Fibroblast of lung (primary cell): Measurements from ENCODE around the gene SDK1.

Experiments used
- EZH2 ChIP-seq: IDR thresholded peaks from 2 replicates; pipeline ENCODE4 v1.5.1; 2012; ENCODE audit warnings: low read length, control low read depth, mild to moderate bottlenecking; ENCODE audit errors: missing control alignments
- TF ChIP-seq, protein P1 (sequence below), 2 donors: IDR thresholded peaks in 1 of 2; conservative IDR thresholded peaks in 1 of 2; 1 replicate in 1 of 2; 2 replicates in 1 of 2; pipeline ENCODE4 v1.5.1; 2011 to 2012; ENCODE audit warnings: low read length in 2 of 2, control low read depth in 1 of 2, inconsistent platforms in 1 of 2, low read depth in 1 of 2, mild to moderate bottlenecking in 1 of 2

DNA sequence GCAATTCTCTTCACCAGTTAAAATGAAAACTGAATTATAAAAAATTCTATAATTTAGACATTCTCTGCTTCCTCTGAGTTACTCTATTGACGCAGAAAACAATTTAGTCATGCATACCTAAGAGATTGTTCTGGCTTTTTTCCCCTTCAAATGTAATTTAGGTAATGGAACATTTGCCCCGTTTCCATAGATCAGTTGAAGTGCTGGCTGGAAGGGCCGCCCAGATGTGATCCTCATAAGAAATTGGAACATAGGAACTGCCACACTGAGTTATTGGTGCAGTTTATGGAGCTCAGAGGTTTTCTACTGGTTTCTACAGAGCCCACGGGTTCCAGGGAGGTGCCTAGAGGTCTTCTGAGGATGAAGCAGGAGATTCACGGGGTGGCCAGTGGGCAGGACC, 581.7 kb downstream of the SDK1 start:
- TF ChIP-seq, protein P1, sequence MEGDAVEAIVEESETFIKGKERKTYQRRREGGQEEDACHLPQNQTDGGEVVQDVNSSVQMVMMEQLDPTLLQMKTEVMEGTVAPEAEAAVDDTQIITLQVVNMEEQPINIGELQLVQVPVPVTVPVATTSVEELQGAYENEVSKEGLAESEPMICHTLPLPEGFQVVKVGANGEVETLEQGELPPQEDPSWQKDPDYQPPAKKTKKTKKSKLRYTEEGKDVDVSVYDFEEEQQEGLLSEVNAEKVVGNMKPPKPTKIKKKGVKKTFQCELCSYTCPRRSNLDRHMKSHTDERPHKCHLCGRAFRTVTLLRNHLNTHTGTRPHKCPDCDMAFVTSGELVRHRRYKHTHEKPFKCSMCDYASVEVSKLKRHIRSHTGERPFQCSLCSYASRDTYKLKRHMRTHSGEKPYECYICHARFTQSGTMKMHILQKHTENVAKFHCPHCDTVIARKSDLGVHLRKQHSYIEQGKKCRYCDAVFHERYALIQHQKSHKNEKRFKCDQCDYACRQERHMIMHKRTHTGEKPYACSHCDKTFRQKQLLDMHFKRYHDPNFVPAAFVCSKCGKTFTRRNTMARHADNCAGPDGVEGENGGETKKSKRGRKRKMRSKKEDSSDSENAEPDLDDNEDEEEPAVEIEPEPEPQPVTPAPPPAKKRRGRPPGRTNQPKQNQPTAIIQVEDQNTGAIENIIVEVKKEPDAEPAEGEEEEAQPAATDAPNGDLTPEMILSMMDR (conservative IDR thresholded peaks at IDR 0.05 in 1 of 2, IDR thresholded peaks at IDR 0.05 in 1 of 2; ENCODE audit: low read depth in 1 of 2, low read length in 2 of 2) = no peak
- no peak for TF ChIP-seq EZH2
